Loucy (cell line): Measurements from ENCODE around the gene NRXN3.

Experiments
- EZH2phosphoT487 ChIP-seq: fragments of 200-600 bp; IDR thresholded peaks from 2 replicates; pipeline ENCODE4 v1.6.1; 2018; ENCODE audit warnings: antibody characterized with exemption, mild to moderate bottlenecking, moderate library complexity, borderline replicate concordance
- TF ChIP-seq, protein P1 (sequence below): fragments of 200-600 bp; sonication (generic); conservative IDR thresholded peaks from 2 replicates; pipeline ENCODE4 v1.5.1; 2014; ENCODE audit warnings: mild to moderate bottlenecking, antibody characterized with exemption, low read length

DNA sequence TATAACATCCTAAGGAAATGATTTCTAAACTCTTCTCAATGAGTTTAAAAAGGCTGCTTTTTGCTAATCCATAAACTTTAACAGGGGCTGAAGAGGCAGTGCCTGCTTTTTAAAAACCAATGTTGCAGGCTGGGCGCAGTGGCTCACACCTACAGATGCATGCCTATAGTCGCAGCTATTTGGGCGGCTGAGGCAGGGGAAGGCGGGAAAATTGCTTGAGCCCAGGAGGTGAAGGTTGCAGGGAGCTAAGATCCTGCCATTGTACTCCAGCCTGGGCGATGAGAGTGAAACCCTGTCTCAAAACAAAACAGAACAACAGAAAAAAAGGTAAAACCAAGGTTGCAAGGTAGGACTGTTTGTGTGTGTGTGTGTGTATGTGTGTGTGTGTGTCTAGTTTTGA is 1509.9 kb downstream of the NRXN3 start:
- TF ChIP-seq, protein P1, sequence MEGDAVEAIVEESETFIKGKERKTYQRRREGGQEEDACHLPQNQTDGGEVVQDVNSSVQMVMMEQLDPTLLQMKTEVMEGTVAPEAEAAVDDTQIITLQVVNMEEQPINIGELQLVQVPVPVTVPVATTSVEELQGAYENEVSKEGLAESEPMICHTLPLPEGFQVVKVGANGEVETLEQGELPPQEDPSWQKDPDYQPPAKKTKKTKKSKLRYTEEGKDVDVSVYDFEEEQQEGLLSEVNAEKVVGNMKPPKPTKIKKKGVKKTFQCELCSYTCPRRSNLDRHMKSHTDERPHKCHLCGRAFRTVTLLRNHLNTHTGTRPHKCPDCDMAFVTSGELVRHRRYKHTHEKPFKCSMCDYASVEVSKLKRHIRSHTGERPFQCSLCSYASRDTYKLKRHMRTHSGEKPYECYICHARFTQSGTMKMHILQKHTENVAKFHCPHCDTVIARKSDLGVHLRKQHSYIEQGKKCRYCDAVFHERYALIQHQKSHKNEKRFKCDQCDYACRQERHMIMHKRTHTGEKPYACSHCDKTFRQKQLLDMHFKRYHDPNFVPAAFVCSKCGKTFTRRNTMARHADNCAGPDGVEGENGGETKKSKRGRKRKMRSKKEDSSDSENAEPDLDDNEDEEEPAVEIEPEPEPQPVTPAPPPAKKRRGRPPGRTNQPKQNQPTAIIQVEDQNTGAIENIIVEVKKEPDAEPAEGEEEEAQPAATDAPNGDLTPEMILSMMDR = no peak
- TF ChIP-seq EZH2phosphoT487 = no peak
